Smooth muscle cell (in vitro differentiated cells): Measurements from ENCODE around the gene ACOT13. TPM values are rescaled to one million over a fixed set of nuclear protein-coding genes. Genes with fewer than 3 reads are reported as not detected.
A peak's percentile ranks its signal among the peaks of the same experiment; 100 is the strongest.

Experiments
- DNase-seq: peaks from one replicate; lab custom pipeline; 2025; ENCODE audit not compliant: unreplicated experiment; lab: John Stamatoyannopoulos, UW
- H2AFZ ChIP-seq: fragments of 200-600 bp; sonication (generic); 2 replicates; pipeline ENCODE4 v1.6.0; 2016; ENCODE audit warnings: antibody characterized with exemption, low read depth, mild to moderate bottlenecking
- H3F3A ChIP-seq: fragments of 200-600 bp; sonication (generic); 2 replicates; pipeline ENCODE4 v1.6.0; 2017; ENCODE audit warnings: antibody characterized with exemption, low read depth
- H3K27ac ChIP-seq: fragments of 200-600 bp; sonication (generic); 2 replicates; pipeline ENCODE4 v1.5.1; 2016; ENCODE audit warnings: low read depth, mild to moderate bottlenecking
- H3K27me3 ChIP-seq: fragments of 200-600 bp; sonication (generic); 2 replicates; pipeline ENCODE4 v1.6.1; 2016; ENCODE audit warnings: low read depth, mild to moderate bottlenecking
- H3K36me3 ChIP-seq: fragments of 200-600 bp; sonication (generic); 2 replicates; pipeline ENCODE4 v1.5.1; 2016; ENCODE audit warnings: low read depth
- H3K4me1 ChIP-seq: fragments of 200-600 bp; sonication (generic); 2 replicates; pipeline ENCODE4 v1.5.1; 2016; ENCODE audit warnings: low read depth
- H3K4me2 ChIP-seq: fragments of 200-600 bp; sonication (generic); 2 replicates; pipeline ENCODE4 v1.6.0; 2016; ENCODE audit warnings: mild to moderate bottlenecking
- H3K4me3 ChIP-seq: fragments of 200-600 bp; sonication (generic); 2 replicates; pipeline ENCODE4 v1.5.1; 2016; ENCODE audit warnings: mild to moderate bottlenecking
- H3K79me2 ChIP-seq: fragments of 200-600 bp; sonication (generic); 2 replicates; pipeline ENCODE4 v1.6.0; 2016; ENCODE audit warnings: low read depth, mild to moderate bottlenecking
- H3K9ac ChIP-seq: fragments of 200-600 bp; sonication (generic); 2 replicates; pipeline ENCODE4 v1.6.0; 2016; ENCODE audit warnings: low read depth
- H3K9me3 ChIP-seq: fragments of 200-600 bp; sonication (generic); replicated peaks from 2 replicates; pipeline ENCODE4 v1.5.1; 2016; ENCODE audit warnings: low read depth
- H4K20me1 ChIP-seq: fragments of 200-600 bp; sonication (generic); 2 replicates; pipeline ENCODE4 v1.6.0; 2016; ENCODE audit warnings: low read depth
- WGBS: methylation state at CpG from one replicate; pipeline ENCODE4 v1.1.7; 2016; ENCODE audit warnings: low lambda C conversion rate; 5-methylcytosine and 5-hydroxymethylcytosine counted together
- polyA plus RNA-seq: library from polyadenylated mRNA; unstranded; fragments of >200 nt; fragmentation: Nextera tagmentation; extraction: Ambion mirVana; gene quantifications from 2 replicates; pipeline ENCODE4 v1.2.1, GENCODE V29; 2016
- total RNA-seq: library from RNA; depleted of rRNA; stranded (reverse); fragments of >200 nt; gene quantifications from 2 replicates; pipeline ENCODE4 v1.2.3, GENCODE V29; 2014
- TF ChIP-seq, protein P1 (sequence below): fragments of 200-600 bp; sonication (generic); IDR thresholded peaks from 2 replicates; pipeline ENCODE4 v1.5.1; 2017; ENCODE audit warnings: borderline replicate concordance, mild to moderate bottlenecking, antibody characterized with exemption; ENCODE audit not compliant: insufficient read depth, poor library complexity, severe bottlenecking

Gene ACOT13
- total and polyA plus RNA-seq, 2 experiments from 2014 or later = 7.3 to 43.7 TPM

DNA sequence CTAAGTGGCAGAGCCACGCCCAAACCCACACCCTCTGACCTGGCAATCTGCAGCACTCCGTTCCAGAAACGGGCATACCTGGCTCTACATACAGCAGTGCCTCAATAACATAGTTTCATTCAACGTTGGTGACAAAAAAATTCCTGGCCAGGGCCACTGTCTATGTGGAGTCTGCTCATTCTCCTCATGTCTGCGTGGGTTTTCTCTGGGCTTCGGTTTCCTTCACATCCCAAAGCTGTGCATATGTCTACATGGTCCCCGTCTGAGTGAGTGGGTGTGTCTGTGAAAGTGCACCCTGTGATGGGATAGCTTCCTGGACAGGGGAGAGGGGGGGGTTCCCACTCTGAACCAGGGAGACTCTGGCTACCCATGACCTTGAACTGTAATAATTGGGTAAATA, 23.0 kb upstream of the ACOT13 start:
- Histone ChIP-seq H3K79me2 (no peaks in the 10 kb centered on the region), H3K9me3 (no peaks in the 10 kb centered on the region)
- TF ChIP-seq, protein P1, sequence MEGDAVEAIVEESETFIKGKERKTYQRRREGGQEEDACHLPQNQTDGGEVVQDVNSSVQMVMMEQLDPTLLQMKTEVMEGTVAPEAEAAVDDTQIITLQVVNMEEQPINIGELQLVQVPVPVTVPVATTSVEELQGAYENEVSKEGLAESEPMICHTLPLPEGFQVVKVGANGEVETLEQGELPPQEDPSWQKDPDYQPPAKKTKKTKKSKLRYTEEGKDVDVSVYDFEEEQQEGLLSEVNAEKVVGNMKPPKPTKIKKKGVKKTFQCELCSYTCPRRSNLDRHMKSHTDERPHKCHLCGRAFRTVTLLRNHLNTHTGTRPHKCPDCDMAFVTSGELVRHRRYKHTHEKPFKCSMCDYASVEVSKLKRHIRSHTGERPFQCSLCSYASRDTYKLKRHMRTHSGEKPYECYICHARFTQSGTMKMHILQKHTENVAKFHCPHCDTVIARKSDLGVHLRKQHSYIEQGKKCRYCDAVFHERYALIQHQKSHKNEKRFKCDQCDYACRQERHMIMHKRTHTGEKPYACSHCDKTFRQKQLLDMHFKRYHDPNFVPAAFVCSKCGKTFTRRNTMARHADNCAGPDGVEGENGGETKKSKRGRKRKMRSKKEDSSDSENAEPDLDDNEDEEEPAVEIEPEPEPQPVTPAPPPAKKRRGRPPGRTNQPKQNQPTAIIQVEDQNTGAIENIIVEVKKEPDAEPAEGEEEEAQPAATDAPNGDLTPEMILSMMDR = no peak

DNA sequence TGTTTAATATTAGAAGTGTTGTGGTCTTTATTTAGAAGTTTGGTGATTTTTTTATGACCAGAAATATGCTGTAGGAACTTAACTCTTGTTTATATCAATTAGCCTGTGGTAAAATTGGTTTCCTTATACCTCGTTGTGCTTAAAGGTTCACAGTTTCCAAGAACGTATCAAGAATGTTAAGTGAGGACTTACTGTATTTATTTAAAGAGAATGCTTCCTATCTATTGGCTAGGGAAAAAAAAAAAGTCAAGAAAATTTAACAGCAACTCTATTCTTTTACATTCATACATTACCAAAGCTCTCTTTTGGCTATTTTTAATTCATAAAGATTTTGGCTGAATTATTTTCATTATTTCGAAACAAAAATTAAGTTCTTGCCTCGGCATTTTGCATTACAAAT, 22.5 kb upstream of the ACOT13 start:
- Histone ChIP-seq H3K4me1 (no peaks in the 10 kb centered on the region), H4K20me1 (no peaks in the 10 kb centered on the region), H3K27me3 (peaks cover 20% of the 10 kb centered on the region), H3K9me3 (no peaks in the 10 kb centered on the region), H3K4me2 (no peak overlapping the region), H3K4me3 (no peak overlapping the region), H3F3A (peaks cover 13% of the 10 kb centered on the region), H3K79me2 (no peaks in the 10 kb centered on the region), H3K36me3 (no peaks in the 10 kb centered on the region), H3K27ac (no peak overlapping the region), H2AFZ (no peak overlapping the region), H3K9ac (no peak overlapping the region)
- TF ChIP-seq, protein P1 = no peak
- DNase-seq = no peak
- 89% methylated on average over 4 of the region's 4 CpGs for WGBS

More for the DNA sequence above, 23.0 kb upstream of the ACOT13 start:
- Histone ChIP-seq H3K27me3 (peaks cover 20% of the 10 kb centered on the region), H3K9ac (no peak overlapping the region), H2AFZ (no peak overlapping the region), H3K27ac (no peak overlapping the region), H3K36me3 (no peaks in the 10 kb centered on the region), H4K20me1 (no peaks in the 10 kb centered on the region), H3F3A (peaks cover 13% of the 10 kb centered on the region), H3K4me3 (no peak overlapping the region), H3K4me1 (no peaks in the 10 kb centered on the region), H3K4me2 (no peak overlapping the region)
- WGBS = 81% methylated on average over 7 of the region's 7 CpGs
- no peak for DNase-seq

DNA sequence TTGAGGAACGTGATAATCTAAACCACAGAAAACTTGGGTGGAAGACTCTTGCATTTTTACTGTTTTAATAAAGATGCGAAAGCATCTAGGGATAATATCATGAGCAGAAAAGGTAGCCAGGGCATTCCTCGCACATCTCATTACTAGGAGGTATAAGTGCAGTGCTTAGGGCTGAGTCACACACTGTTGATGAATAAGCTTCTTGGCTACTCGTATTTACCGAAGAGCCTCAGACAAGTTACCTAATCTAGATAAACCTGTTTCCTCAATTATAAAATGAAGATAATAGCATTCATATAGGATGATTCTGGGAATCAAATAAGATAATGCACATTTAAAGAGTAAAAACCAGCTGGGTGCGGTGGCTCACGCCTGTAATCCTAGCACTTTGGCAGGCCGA, 20.1 kb upstream of the ACOT13 start:
- Histone ChIP-seq H3K79me2 (no peaks in the 10 kb centered on the region), H3K36me3 (peaks cover 10% of the 10 kb centered on the region), H3K4me3 (peak overlapping the region; percentile 60), H3F3A (peaks cover 16% of the 10 kb centered on the region), H3K4me2 (peak overlapping the region; percentile 95), H3K9ac (peak overlapping the region; percentile 57), H4K20me1 (no peaks in the 10 kb centered on the region), H3K9me3 (no peaks in the 10 kb centered on the region), H2AFZ (peak overlapping the region; percentile 86), H3K27ac (peak overlapping the region; percentile 79), H3K27me3 (peaks cover 20% of the 10 kb centered on the region), H3K4me1 (no peaks in the 10 kb centered on the region)
- no peak for DNase-seq
- TF ChIP-seq, protein P1 = no peak
- 67% methylated on average over 8 of the region's 8 CpGs for WGBS

DNA sequence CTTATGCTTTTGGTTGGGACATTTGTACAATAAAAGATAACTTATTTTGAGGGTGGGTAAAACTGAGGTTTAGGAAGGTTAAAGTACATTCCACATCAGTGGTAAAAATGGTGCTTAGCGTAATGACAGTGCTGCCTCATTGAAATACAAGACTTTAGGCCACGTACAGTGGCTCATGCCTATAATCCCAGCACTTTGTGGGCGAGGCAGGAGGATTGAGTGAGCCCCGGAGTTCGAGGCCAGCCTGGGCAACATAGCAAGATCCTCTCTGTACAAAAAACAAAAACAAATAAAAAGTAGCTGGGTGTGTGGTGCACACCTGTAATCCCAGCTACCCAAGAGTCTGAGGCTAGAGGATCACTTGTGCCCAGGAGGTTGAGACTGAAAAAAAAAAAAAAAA, 18.6 kb upstream of the ACOT13 start:
- Histone ChIP-seq H3K9me3 (no peaks in the 10 kb centered on the region), H3F3A (peaks cover 16% of the 10 kb centered on the region), H3K4me1 (no peaks in the 10 kb centered on the region), H3K4me3 (no peak overlapping the region), H3K9ac (no peak overlapping the region), H3K79me2 (no peaks in the 10 kb centered on the region), H4K20me1 (no peaks in the 10 kb centered on the region), H3K27me3 (peaks cover 20% of the 10 kb centered on the region), H3K27ac (no peak overlapping the region), H2AFZ (no peak overlapping the region), H3K4me2 (no peak overlapping the region), H3K36me3 (peaks cover 10% of the 10 kb centered on the region)
- 98% methylated on average over 5 of the region's 5 CpGs for WGBS
- no peak for DNase-seq
- TF ChIP-seq, protein P1 = no peak
